ENCODE measurements around the gene RNF111. TPM values are rescaled to one million over a fixed set of nuclear protein-coding genes. Genes with fewer than 3 reads are reported as not detected.

Gene RNF111
- total and polyA plus RNA-seq, 7 donors = 7.6 to 28.6 (median 15.0) TPM

DNA sequence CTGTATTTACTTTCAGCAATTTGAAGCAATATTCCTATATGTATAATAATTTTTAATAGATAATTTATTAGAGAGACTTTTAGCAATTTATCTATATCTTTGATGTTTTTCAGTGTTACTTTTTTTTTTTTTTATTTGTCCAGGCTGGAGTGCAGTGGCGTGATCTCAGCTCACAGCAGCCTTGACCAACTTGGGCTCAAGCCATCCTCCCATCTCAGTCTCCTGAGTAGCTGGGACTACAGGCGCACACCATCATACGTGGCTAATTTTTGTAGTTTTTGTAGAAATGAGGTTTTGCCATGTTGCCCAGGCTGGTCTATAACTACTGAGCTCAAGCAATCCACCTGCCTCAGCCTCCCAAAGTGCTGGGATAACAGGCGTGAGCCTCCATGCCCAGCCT lies 28.7 kb upstream of the RNF111 start:
- Histone ChIP-seq H3K4me3 (no peak overlapping the region), H3K4me1 (no peaks in the 10 kb centered on the region), H3K27ac (no peak overlapping the region), H3K9me3 (no peaks in the 10 kb centered on the region), H3K27me3 (no peaks in the 10 kb centered on the region), H3K36me3 (no peaks in the 10 kb centered on the region)
- 93 to 97% methylated on average over 4 of the region's 4 CpGs for WGBS, 2 donors
- intact Hi-C loops (cut with DNase I) = no loop called here
- no peak for DNase-seq
- no peak for TF ChIP-seq EP300 (IDR thresholded peaks at IDR 0.05)
- TF ChIP-seq POLR2AphosphoS5 (IDR thresholded peaks at IDR 0.05) = no peak
- TF ChIP-seq, protein P1, sequence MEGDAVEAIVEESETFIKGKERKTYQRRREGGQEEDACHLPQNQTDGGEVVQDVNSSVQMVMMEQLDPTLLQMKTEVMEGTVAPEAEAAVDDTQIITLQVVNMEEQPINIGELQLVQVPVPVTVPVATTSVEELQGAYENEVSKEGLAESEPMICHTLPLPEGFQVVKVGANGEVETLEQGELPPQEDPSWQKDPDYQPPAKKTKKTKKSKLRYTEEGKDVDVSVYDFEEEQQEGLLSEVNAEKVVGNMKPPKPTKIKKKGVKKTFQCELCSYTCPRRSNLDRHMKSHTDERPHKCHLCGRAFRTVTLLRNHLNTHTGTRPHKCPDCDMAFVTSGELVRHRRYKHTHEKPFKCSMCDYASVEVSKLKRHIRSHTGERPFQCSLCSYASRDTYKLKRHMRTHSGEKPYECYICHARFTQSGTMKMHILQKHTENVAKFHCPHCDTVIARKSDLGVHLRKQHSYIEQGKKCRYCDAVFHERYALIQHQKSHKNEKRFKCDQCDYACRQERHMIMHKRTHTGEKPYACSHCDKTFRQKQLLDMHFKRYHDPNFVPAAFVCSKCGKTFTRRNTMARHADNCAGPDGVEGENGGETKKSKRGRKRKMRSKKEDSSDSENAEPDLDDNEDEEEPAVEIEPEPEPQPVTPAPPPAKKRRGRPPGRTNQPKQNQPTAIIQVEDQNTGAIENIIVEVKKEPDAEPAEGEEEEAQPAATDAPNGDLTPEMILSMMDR (IDR thresholded peaks at IDR 0.05) = no peak
- TF ChIP-seq POLR2A (IDR thresholded peaks at IDR 0.05) = no peak

GRCh38 chr15:58962136-58962535 lies 25.3 kb upstream of the RNF111 start:
- Histone ChIP-seq H3K27ac (no peak overlapping the region), H3K36me3 (no peaks in the 10 kb centered on the region), H3K4me3 (no peak overlapping the region), H3K9me3 (no peaks in the 10 kb centered on the region), H3K27me3 (no peaks in the 10 kb centered on the region), H3K4me1 (no peaks in the 10 kb centered on the region)
- intact Hi-C loops (cut with DNase I) = no loop called here
- no peak for TF ChIP-seq POLR2A (IDR thresholded peaks at IDR 0.05)
- TF ChIP-seq POLR2AphosphoS5 (IDR thresholded peaks at IDR 0.05) = no peak
- TF ChIP-seq EP300 (IDR thresholded peaks at IDR 0.05) = no peak
- TF ChIP-seq, protein P1 (IDR thresholded peaks at IDR 0.05) = no peak
- 30 to 75% methylated on average over 1 of the region's 1 CpG for WGBS, 2 donors
- no peak for DNase-seq

DNA sequence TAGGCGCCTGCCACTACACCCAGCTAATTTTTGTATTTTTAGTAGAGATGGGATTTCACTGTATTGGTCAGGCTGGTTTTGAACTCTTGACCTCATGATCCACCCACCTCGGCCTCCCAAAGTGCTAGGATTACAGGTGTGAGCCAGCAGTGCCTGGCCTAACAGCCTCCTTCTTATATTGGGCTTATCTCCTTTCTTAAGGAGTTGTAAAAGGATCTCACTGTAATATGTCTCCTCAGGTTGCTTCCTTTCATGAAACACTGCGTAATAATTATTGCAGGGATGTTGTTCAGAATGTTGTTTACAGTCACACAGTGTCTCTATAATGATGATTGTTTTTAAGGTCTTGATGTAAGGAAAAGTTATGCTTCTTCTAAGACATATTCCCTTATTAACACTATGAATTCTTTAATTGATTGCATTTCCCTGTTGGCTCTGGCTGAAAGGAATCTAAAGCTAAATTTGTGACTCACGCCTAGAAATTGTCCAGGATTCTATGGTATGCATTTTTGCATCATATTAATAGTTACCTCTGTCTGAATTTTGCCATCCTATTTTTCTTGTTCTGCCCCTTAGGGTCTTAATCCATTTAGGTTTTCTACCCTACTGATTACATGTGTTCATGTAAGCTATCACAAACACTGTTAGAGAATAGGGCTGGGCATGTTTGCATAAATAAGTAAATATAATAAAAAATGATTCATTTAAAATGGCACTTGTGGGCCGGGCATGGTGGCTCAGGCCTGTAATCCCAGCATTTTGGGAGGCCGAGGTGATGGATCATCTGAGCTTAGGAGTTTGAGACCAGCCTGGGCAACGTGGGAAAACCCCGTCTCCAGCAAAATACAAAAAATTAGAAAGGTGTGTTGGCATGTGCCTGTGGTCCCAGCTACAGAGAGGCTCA lies 24.5 kb upstream of the RNF111 start:
- no peaks in the 10 kb centered on the region for H3K9me3 ChIP-seq
- no peak overlapping the region for H3K4me3 ChIP-seq
- no peak overlapping the region for H3K27ac ChIP-seq
- intact Hi-C loops (cut with DNase I) = no loop called here
- no peaks in the 10 kb centered on the region for H3K27me3 ChIP-seq
- WGBS, 2 donors = 50 to 82% methylated on average over 8 of the region's 8 CpGs
- no peak for DNase-seq
- no peaks in the 10 kb centered on the region for H3K4me1 ChIP-seq
- H3K36me3 ChIP-seq = no peaks in the 10 kb centered on the region
- no peak for TF ChIP-seq POLR2A (IDR thresholded peaks at IDR 0.05)
- TF ChIP-seq POLR2AphosphoS5 (IDR thresholded peaks at IDR 0.05) = no peak
- no peak for TF ChIP-seq EP300 (IDR thresholded peaks at IDR 0.05)
- TF ChIP-seq, protein P1 (IDR thresholded peaks at IDR 0.05) = no peak

DNA sequence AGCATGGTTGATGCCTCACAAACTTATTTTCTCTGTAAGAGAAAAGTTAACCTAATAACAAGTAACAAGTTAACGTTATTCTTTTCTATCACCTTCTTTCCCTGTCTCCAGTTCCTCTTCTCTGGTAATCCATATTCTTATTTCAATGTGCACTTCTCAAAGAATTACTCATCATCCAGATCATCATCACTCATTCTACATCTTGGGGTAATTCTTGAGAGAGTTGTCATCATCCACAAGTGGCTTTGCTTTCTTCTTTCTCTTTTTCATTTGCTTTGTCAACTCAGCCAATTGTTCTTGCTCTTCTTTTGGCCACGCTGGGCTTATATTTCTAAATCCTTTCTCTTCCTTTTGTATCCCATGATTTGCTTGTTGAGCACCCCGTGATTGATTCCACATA lies 20.8 kb upstream of the RNF111 start:
- no peaks in the 10 kb centered on the region for H3K4me1 ChIP-seq
- H3K4me3 ChIP-seq = no peak overlapping the region
- H3K36me3 ChIP-seq = no peaks in the 10 kb centered on the region
- 92 to 94% methylated on average over 3 of the region's 3 CpGs for WGBS, 2 donors
- DNase-seq = no peak
- TF ChIP-seq EP300 (IDR thresholded peaks at IDR 0.05) = no peak
- TF ChIP-seq POLR2A (IDR thresholded peaks at IDR 0.05) = no peak
- no peak for TF ChIP-seq POLR2AphosphoS5 (IDR thresholded peaks at IDR 0.05)
- H3K27me3 ChIP-seq = no peaks in the 10 kb centered on the region
- H3K27ac ChIP-seq = no peak overlapping the region
- intact Hi-C loops (cut with DNase I) = no loop called here
- no peaks in the 10 kb centered on the region for H3K9me3 ChIP-seq

GRCh38 chr15:58967479-58967878 lies 20.0 kb upstream of the RNF111 start:
- Histone ChIP-seq H3K36me3 (no peaks in the 10 kb centered on the region), H3K27ac (no peak overlapping the region), H3K27me3 (no peaks in the 10 kb centered on the region), H3K4me3 (no peak overlapping the region), H3K4me1 (no peaks in the 10 kb centered on the region), H3K9me3 (no peaks in the 10 kb centered on the region)
- no peak for DNase-seq
- intact Hi-C loops (cut with DNase I) = no loop called here
- 89 to 93% methylated on average over 2 of the region's 2 CpGs for WGBS, 2 donors
- TF ChIP-seq, protein P1 (IDR thresholded peaks at IDR 0.05) = no peak
- TF ChIP-seq POLR2A (IDR thresholded peaks at IDR 0.05) = no peak
- TF ChIP-seq POLR2AphosphoS5 (IDR thresholded peaks at IDR 0.05) = no peak
- TF ChIP-seq EP300 (IDR thresholded peaks at IDR 0.05) = no peak
